ENCODE results near the gene YIF1A. TPM values are rescaled to one million over a fixed set of nuclear protein-coding genes. Genes with fewer than 3 reads are reported as not detected.

YIF1A gene
- polyA plus RNA-seq, 1 donor from 2014 or later: 51.2 TPM

- no peak overlapping the region for H2AFZ ChIP-seq (ENCODE audit: low read depth, low read length)
- H4K20me1 ChIP-seq (ENCODE audit: insufficient read depth): no peaks in the 10 kb centered on the region
- no peaks in the 10 kb centered on the region for H3K36me3 ChIP-seq (ENCODE audit: insufficient read depth, low read length)
- no peaks in the 10 kb centered on the region for H3K79me2 ChIP-seq (replicated peaks; ENCODE audit: insufficient read depth, low read length)
- TF ChIP-seq EP300 (conservative IDR thresholded peaks at IDR 0.05; ENCODE audit: poor library complexity, severe bottlenecking): no peak
- no peaks in the 10 kb centered on the region for H3K9me3 ChIP-seq (ENCODE audit: low read length)
- H3K4me2 ChIP-seq (ENCODE audit: low read length): no peak overlapping the region
- H3F3A ChIP-seq (ENCODE audit: insufficient read depth, low read length, poor library complexity, severe bottlenecking): no peaks in the 10 kb centered on the region
- no peak overlapping the region for H3K27ac ChIP-seq (ENCODE audit: low read length)
- no peaks in the 10 kb centered on the region for H3K9me2 ChIP-seq (ENCODE audit: insufficient read depth, low read length)
- peak overlapping the region; percentile 28 for H3K4me3 ChIP-seq (ENCODE audit: low read length)
- no peaks in the 10 kb centered on the region for H3K27me3 ChIP-seq (ENCODE audit: insufficient read depth, low read depth, low read length)
- peak overlapping the region; percentile 12 for H3K9ac ChIP-seq (ENCODE audit: low read length)
Observed at GRCh38 chr11:66337103-66337899, 48.4 kb upstream of the YIF1A start.

DNA sequence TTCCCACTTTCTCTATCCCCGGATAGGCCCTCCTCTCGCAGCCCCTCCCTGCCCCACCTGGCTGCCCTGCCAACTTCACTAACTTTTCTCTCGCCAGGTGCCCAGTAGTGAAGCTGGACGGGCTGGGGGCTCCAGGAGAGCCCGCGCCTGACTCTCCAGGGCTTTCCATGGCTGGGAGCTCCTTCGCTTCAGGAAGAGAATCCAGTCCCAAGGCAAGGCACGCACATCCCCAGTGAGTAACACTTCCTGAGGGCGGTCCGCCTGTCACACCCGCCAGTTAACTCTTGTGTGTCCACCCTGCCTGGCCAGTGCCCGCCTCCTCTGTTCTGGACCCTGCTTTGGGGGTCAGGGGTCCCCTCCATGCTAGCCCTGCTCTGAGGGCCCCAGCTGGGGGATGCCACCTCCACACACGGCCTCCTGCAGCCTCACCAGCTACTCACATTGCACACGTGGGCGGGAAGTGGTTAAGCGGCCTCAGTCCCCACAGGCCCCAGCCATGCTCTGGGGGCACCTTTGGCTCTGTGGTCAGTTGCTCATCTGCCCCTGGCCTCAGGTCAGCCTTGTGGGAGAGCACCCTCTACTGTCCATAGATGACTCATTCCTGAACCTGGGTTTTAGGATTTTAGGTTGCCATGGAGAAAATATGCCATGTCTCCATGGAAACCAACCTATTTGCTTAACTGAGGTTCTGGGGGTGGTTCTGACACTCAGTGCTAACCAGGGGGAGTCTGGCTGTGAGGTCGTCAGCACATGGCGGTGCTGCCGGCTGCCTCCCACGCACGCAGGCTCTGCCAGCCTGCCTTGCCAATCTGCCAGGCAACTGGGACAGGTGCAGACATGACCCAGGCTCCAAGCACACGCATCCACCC is 47.5 kb upstream of the YIF1A start, which contains the start of gene RIN1:
RIN1 (minus strand) TSS at position 201 of the 869 bp plus-strand sequence; CDS start at position 169, 32 bp downstream.
- H3K9ac ChIP-seq (ENCODE audit: low read length): peak within 1 kb of the TSS; percentile 12
- no peaks in the 10 kb centered on the region for H3K9me3 ChIP-seq (ENCODE audit: low read length)
- H3K79me2 ChIP-seq (replicated peaks; ENCODE audit: insufficient read depth, low read length): no peaks in the 10 kb centered on the region
- H3K9me2 ChIP-seq (ENCODE audit: insufficient read depth, low read length): no peaks in the 10 kb centered on the region
- H3K27me3 ChIP-seq (ENCODE audit: insufficient read depth, low read depth, low read length): no peaks in the 10 kb centered on the region
- H3K4me3 ChIP-seq (ENCODE audit: low read length): peak within 1 kb of the TSS; percentile 28
- H3K36me3 ChIP-seq (ENCODE audit: insufficient read depth, low read length): no peaks in the 10 kb centered on the region
- H4K20me1 ChIP-seq (ENCODE audit: insufficient read depth): no peaks in the 10 kb centered on the region
- no peak within 1 kb of the TSS for H2AFZ ChIP-seq (ENCODE audit: low read depth, low read length)
- H3K4me2 ChIP-seq (ENCODE audit: low read length): no peak within 1 kb of the TSS
- no peaks in the 10 kb centered on the region for H3F3A ChIP-seq (ENCODE audit: insufficient read depth, low read length, poor library complexity, severe bottlenecking)
- H3K27ac ChIP-seq (ENCODE audit: low read length): no peak within 1 kb of the TSS
- TF ChIP-seq TAF1 (IDR thresholded peaks at IDR 0.05; ENCODE audit: low read depth): no peak
- TF ChIP-seq MXI1 (conservative IDR thresholded peaks at IDR 0.05; ENCODE audit: poor library complexity, severe bottlenecking): no peak
- no peak for TF ChIP-seq EP300 (conservative IDR thresholded peaks at IDR 0.05; ENCODE audit: poor library complexity, severe bottlenecking)
- TF ChIP-seq, protein P1, sequence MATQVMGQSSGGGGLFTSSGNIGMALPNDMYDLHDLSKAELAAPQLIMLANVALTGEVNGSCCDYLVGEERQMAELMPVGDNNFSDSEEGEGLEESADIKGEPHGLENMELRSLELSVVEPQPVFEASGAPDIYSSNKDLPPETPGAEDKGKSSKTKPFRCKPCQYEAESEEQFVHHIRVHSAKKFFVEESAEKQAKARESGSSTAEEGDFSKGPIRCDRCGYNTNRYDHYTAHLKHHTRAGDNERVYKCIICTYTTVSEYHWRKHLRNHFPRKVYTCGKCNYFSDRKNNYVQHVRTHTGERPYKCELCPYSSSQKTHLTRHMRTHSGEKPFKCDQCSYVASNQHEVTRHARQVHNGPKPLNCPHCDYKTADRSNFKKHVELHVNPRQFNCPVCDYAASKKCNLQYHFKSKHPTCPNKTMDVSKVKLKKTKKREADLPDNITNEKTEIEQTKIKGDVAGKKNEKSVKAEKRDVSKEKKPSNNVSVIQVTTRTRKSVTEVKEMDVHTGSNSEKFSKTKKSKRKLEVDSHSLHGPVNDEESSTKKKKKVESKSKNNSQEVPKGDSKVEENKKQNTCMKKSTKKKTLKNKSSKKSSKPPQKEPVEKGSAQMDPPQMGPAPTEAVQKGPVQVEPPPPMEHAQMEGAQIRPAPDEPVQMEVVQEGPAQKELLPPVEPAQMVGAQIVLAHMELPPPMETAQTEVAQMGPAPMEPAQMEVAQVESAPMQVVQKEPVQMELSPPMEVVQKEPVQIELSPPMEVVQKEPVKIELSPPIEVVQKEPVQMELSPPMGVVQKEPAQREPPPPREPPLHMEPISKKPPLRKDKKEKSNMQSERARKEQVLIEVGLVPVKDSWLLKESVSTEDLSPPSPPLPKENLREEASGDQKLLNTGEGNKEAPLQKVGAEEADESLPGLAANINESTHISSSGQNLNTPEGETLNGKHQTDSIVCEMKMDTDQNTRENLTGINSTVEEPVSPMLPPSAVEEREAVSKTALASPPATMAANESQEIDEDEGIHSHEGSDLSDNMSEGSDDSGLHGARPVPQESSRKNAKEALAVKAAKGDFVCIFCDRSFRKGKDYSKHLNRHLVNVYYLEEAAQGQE (IDR thresholded peaks at IDR 0.05; ENCODE audit: borderline replicate concordance): no peak
- no peak for TF ChIP-seq POLR2AphosphoS5 (IDR thresholded peaks at IDR 0.05)
- peak; percentile 48 for TF ChIP-seq RAD21 (conservative IDR thresholded peaks at IDR 0.05)
- TF ChIP-seq EZH2 (IDR thresholded peaks at IDR 0.05; ENCODE audit: borderline replicate concordance, insufficient read depth, low read length, poor library complexity, severe bottlenecking): no peak
- TF ChIP-seq SMC3 (conservative IDR thresholded peaks at IDR 0.05; ENCODE audit: poor library complexity): no peak
- TF ChIP-seq, protein P2, sequence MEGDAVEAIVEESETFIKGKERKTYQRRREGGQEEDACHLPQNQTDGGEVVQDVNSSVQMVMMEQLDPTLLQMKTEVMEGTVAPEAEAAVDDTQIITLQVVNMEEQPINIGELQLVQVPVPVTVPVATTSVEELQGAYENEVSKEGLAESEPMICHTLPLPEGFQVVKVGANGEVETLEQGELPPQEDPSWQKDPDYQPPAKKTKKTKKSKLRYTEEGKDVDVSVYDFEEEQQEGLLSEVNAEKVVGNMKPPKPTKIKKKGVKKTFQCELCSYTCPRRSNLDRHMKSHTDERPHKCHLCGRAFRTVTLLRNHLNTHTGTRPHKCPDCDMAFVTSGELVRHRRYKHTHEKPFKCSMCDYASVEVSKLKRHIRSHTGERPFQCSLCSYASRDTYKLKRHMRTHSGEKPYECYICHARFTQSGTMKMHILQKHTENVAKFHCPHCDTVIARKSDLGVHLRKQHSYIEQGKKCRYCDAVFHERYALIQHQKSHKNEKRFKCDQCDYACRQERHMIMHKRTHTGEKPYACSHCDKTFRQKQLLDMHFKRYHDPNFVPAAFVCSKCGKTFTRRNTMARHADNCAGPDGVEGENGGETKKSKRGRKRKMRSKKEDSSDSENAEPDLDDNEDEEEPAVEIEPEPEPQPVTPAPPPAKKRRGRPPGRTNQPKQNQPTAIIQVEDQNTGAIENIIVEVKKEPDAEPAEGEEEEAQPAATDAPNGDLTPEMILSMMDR (IDR thresholded peaks at IDR 0.05; ENCODE audit: poor library complexity, severe bottlenecking): peak; percentile 53

Measured in neural cell (in vitro differentiated cells).